CD4-positive, alpha-beta T cell (primary cell): ENCODE data around the gene CHST12. TPM values are rescaled to one million over a fixed set of nuclear protein-coding genes. Genes with fewer than 3 reads are reported as not detected.

Experiments used
- ATAC-seq: fragments of 200-7000 bp; cut with Tn5 transposase; one replicate; pipeline ENCODE4 v1.10.0; 2022; ENCODE audit warnings: mild to moderate bottlenecking; ENCODE audit not compliant: poor library complexity
- CTCF ChIA-PET: fragments of 350-600 bp; sonication (Branson Sonifier 250); formaldehyde crosslinking; loops from one replicate; lab custom pipeline; 2021; ENCODE audit warnings: antibody characterized with exemption, inconsistent platforms; lab: Charles Lee
- POLR2A ChIA-PET: fragments of 350-600 bp; sonication (Branson Sonifier 250); formaldehyde crosslinking; loops from one replicate; lab custom pipeline; 2021; ENCODE audit warnings: antibody characterized with exemption, inconsistent platforms; lab: Charles Lee
- DNase-seq, 14 experiments: peaks; one replicate each; pipeline ENCODE4 v3.0.0-alpha.2; 2013 to 2020; ENCODE audit warnings: mixed read lengths in 2 of 14
- H3K27ac ChIP-seq, 2 donors: one replicate each; pipeline versions ENCODE4 v1.5.1 to v1.7.0; 2013; ENCODE audit warnings: low read length in 2 of 2, low read depth in 1 of 2, mild to moderate bottlenecking in 1 of 2
- H3K27me3 ChIP-seq, 2 experiments: 1 replicate in 1 of 2; 2 replicates in 1 of 2; pipeline versions ENCODE4 v1.6.1 to v1.7.0; 2013; ENCODE audit warnings: low read length in 2 of 2, control low read depth in 1 of 2, mild to moderate bottlenecking in 1 of 2, moderate library complexity in 1 of 2; ENCODE audit not compliant: insufficient read depth in 2 of 2, control insufficient read depth in 1 of 2
- H3K36me3 ChIP-seq: one replicate; pipeline ENCODE4 v1.6.1; 2013; ENCODE audit warnings: low read length, control low read depth; ENCODE audit not compliant: insufficient read depth
- H3K4me1 ChIP-seq: one replicate; pipeline ENCODE4 v1.6.1; 2013; ENCODE audit warnings: low read length, control low read depth; ENCODE audit not compliant: insufficient read depth
- H3K4me3 ChIP-seq: one replicate; pipeline ENCODE4 v1.5.1; 2013; ENCODE audit warnings: mild to moderate bottlenecking, low read length, moderate library complexity
- H3K9me3 ChIP-seq, 2 experiments: 1 replicate in 1 of 2; 2 replicates in 1 of 2; pipeline versions ENCODE4 v1.6.1 to v1.7.0; 2013; ENCODE audit warnings: low read length in 2 of 2, mild to moderate bottlenecking in 2 of 2, control low read depth in 1 of 2, moderate library complexity in 1 of 2; ENCODE audit not compliant: control insufficient read depth in 1 of 2, insufficient read depth in 1 of 2
- H3K27ac Mint-ChIP-seq: one replicate; pipeline ENCODE4 v1.8.0; 2020; ENCODE audit warnings: mixed read lengths
- H3K27me3 Mint-ChIP-seq: one replicate; pipeline ENCODE4 v1.8.0; 2021; ENCODE audit warnings: mixed read lengths
- H3K36me3 Mint-ChIP-seq: one replicate; pipeline ENCODE4 v1.8.0; 2021; ENCODE audit warnings: low read depth, mixed read lengths
- H3K4me1 Mint-ChIP-seq: one replicate; pipeline ENCODE4 v1.8.0; 2021; ENCODE audit warnings: low read depth, mixed read lengths
- H3K4me3 Mint-ChIP-seq: one replicate; pipeline ENCODE4 v1.8.0; 2020; ENCODE audit warnings: mild to moderate bottlenecking, mixed read lengths
- H3K9me3 Mint-ChIP-seq: one replicate; pipeline ENCODE4 v1.8.0; 2020; ENCODE audit warnings: mixed read lengths
- intact Hi-C, 2 experiments: fragments of 100-400 bp; cut with DNase I in 1 of 2; cut with micrococcal nuclease in 1 of 2; formaldehyde crosslinking; loops; one replicate each; pipeline versions ENCODE4 v1.15.1 to v1.9.0; 2023 to 2025; cut with DNase I, micrococcal nuclease
- total RNA-seq, 174 experiments: library from RNA in 2 of 174; stranded (reverse) in 2 of 174; gene quantifications; one replicate each; pipeline ENCODE4 v1.2.3 and lab custom pipeline; 2021 to 2026
- TF ChIP-seq, protein P1 (sequence below): fragments of 200-600 bp; IDR thresholded peaks from one replicate; pipeline ENCODE4 v1.8.0; 2022; ENCODE audit warnings: antibody characterized with exemption, mild to moderate bottlenecking

CHST12 gene
- total RNA-seq, 2 experiments from 2014 or later: 6.6 to 8.6 TPM

- no peaks in the 10 kb centered on the region for H3K36me3 ChIP-seq
- H3K9me3 ChIP-seq: peaks cover 0 to 16% of the 10 kb centered on the region in 2 experiments
- no peak for DNase-seq
- H3K36me3 Mint-ChIP-seq: no peaks in the 10 kb centered on the region
- ChIA-PET POLR2A (interaction anchor here (0.7 to 1.9 kb wide), 3 partner anchors 9 to 133 kb away, joined by 3 to 7 read pairs (median 3); no protein-coding TSS in a partner anchor), CTCF (no interaction called here)
- ATAC-seq: no peak
- peaks cover 5% of the 10 kb centered on the region for H3K27me3 Mint-ChIP-seq
- no peak overlapping the region for H3K4me3 ChIP-seq
- peaks cover 12% of the 10 kb centered on the region for H3K4me1 ChIP-seq
- H3K27ac Mint-ChIP-seq: no peak overlapping the region
- H3K27me3 ChIP-seq: peaks cover 5 to 14% of the 10 kb centered on the region in 2 experiments
- TF ChIP-seq, protein P1, sequence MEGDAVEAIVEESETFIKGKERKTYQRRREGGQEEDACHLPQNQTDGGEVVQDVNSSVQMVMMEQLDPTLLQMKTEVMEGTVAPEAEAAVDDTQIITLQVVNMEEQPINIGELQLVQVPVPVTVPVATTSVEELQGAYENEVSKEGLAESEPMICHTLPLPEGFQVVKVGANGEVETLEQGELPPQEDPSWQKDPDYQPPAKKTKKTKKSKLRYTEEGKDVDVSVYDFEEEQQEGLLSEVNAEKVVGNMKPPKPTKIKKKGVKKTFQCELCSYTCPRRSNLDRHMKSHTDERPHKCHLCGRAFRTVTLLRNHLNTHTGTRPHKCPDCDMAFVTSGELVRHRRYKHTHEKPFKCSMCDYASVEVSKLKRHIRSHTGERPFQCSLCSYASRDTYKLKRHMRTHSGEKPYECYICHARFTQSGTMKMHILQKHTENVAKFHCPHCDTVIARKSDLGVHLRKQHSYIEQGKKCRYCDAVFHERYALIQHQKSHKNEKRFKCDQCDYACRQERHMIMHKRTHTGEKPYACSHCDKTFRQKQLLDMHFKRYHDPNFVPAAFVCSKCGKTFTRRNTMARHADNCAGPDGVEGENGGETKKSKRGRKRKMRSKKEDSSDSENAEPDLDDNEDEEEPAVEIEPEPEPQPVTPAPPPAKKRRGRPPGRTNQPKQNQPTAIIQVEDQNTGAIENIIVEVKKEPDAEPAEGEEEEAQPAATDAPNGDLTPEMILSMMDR: no peak
- H3K4me1 Mint-ChIP-seq: no peaks in the 10 kb centered on the region
- intact Hi-C loops: no loop called here
- no peaks in the 10 kb centered on the region for H3K9me3 Mint-ChIP-seq
- H3K4me3 Mint-ChIP-seq: no peak overlapping the region
- H3K27ac ChIP-seq: no peak overlapping the region
These were observed 94.3 kb downstream of the CHST12 start for GRCh38 chr7:2497500-2498336.

Other genes starting within 250 kb of the CHST12 start
- gene MAD1L1, start 170.7 kb upstream of the CHST12 start, total RNA-seq: 100 to 1,000 TPM; 157 to 160 TPM
- gene MRM2, start 161.4 kb upstream of the CHST12 start, total RNA-seq: 1 to 10 TPM; 3.6 to 3.7 TPM
- 10 to 100 TPM; 12.8 to 13.0 TPM for gene NUDT1, start 161.4 kb upstream of the CHST12 start, total RNA-seq
- gene SNX8, start 89.2 kb upstream of the CHST12 start, total RNA-seq: 1 to 10 TPM; 4.2 to 4.5 TPM
- gene EIF3B, start 48.8 kb upstream of the CHST12 start, total RNA-seq: 100 to 1,000 TPM; 166 to 167 TPM
- not detected for gene GRIFIN, start 72.8 kb downstream of the CHST12 start, total RNA-seq
- 10 to 100 TPM; 96.7 to 99.8 TPM for gene LFNG, start 116.2 kb downstream of the CHST12 start, total RNA-seq
- 10 to 100 TPM; 24.1 to 24.5 TPM for gene BRAT1, start 151.9 kb downstream of the CHST12 start, total RNA-seq
- 1 to 10 TPM; 4.3 to 5.6 TPM for gene IQCE, start 155.4 kb downstream of the CHST12 start, total RNA-seq
- gene TTYH3, start 228.4 kb downstream of the CHST12 start, total RNA-seq: 1 to 10 TPM; 7.9 to 9.3 TPM